Measurements from ENCODE around the gene CRK.

The CRK gene

DNA sequence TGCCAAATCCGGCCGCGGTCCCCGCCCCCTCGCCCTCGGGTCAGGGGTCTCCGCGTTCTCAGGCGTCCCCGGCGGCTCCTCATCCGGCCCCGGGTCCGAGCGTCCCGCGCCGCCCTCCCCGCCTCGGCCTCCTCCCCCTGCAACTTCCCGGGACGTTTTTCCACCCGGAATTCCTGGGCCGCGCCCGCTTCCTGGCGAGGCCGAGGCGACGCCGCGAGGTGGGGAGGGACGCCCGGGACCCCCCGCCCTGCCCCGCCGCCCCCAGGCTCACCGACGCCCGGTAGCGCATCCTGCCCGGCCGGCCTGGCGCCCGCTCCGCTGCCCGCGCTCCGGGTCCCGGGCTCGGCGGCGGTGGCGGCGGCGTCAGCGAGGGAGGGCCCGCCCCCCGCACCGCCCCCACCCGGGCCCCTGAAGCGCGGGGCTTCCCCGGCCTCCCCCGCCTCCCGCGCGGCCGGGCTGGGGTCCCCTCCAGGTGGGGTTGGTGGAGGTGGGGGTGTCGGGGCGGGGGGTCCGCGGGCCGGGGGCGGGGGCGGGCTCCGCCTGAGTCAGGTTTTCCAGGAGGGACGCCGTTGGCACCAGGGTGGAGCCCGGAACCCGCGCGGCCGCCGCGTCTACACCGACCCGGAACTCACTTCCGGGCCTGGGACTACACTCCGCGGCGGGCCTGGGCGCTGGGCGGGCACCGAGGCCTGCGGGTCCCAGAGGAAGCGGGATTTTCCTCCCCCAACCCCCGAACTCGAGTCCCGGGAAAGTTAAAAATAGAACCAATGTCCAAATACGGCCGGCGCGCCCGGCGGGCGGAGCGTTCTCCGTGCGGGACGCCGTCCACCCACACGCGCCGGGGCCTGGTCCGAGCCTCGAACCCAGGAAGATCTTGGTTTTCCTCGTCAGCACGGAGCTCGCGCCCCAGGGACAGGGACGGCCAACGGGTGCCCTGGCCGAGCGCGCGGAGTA, 29.7 kb upstream of the CRK start:
- no peak for DNase-seq (ENCODE audit: low read depth)

GRCh38 chr17:1484676-1485422, 28.8 kb upstream of the CRK start:
- DNase-seq (ENCODE audit: low read depth): no peak

- no peak for DNase-seq (ENCODE audit: low read depth)
Measured at GRCh38 chr17:1484060-1484535, 28.1 kb upstream of the CRK start.

- no peak for DNase-seq (ENCODE audit: low read depth)
Measured at GRCh38 chr17:1482680-1483079, 26.6 kb upstream of the CRK start.

DNA sequence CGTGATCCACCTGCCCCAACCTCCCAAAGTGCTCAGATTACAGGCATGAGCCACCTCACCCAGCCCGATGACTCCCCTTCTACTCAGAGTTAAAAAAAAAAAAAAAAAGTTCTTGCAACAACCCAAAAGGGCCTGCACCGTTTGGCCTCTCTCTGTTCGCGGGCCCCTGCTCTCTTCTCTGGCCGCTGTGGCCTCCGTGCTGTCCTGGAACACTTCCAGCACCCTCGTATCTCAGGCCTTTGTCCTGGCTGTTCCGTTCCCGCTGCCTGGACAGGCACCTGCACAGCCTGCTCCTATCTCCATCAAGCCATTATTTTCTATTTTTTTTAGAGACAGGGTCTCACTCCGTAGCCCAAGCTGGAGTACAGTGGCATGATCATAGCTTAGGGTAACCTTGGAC, 25.7 kb upstream of the CRK start:
- DNase-seq (ENCODE audit: low read depth): no peak

DNA sequence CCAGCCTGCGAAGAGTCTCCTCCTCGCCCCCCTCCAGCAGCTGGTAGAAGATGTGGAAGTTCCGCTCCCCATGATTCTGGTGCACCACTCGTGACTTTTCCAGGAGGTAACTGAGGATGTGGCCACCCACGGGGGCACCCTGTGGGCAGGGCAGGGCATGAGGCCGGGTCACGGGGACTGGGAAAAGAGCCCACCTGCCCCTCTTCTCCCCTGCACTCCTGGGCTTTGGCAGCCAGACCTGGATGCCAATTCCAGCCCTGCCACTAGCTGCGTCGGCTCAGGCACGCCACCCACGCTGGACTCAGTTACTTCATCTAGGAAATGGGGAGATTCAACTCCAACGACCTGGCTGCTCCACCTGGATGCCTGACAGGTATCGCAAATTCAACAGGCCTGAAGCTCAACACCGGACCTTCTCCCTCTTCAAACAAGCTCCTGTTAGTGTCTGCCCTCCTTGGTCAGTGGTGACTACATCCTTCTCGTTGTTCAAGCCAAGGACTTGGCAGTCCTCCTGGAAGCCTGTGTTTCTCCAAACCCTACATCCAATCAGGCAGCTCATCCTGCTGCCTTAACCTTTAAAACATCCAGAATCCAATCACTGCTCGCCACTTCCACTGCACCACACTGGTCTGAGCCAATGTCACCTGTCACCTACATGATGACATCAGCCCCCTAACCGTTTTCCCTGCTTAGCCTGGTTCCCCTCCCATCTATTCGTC, 24.9 kb upstream of the CRK start:
- DNase-seq (ENCODE audit: low read depth): no peak

GRCh38 chr17:1478418-1478817, 22.4 kb upstream of the CRK start:
- no peak for DNase-seq (ENCODE audit: low read depth)

DNA sequence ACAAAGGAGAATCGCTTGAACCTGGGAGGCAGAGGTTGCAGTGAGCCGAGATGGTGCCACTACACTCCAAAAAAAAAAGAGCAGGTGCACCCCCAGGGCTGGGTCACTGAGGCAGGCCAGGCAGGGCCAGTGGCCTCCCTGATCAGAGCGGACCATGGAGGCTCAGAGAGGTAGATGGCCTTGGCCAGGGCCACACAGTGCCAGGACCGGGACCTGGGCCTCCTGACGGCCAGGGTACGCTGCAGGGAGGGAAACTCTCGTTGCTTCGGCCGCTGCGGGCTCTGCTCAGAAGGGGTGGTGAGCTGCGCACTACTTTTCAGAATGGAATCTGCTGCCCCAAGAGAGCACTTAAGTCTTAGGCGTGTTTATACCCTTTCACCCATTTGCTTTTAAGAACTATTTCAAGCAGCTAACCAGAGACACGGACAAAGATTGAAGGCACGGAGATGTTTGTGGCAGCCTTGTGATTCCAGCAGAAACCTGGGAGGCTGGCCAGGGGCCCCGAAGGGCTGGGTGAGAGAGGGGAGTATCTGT, 19.4 kb upstream of the CRK start:
- DNase-seq (ENCODE audit: low read depth): no peak

DNA sequence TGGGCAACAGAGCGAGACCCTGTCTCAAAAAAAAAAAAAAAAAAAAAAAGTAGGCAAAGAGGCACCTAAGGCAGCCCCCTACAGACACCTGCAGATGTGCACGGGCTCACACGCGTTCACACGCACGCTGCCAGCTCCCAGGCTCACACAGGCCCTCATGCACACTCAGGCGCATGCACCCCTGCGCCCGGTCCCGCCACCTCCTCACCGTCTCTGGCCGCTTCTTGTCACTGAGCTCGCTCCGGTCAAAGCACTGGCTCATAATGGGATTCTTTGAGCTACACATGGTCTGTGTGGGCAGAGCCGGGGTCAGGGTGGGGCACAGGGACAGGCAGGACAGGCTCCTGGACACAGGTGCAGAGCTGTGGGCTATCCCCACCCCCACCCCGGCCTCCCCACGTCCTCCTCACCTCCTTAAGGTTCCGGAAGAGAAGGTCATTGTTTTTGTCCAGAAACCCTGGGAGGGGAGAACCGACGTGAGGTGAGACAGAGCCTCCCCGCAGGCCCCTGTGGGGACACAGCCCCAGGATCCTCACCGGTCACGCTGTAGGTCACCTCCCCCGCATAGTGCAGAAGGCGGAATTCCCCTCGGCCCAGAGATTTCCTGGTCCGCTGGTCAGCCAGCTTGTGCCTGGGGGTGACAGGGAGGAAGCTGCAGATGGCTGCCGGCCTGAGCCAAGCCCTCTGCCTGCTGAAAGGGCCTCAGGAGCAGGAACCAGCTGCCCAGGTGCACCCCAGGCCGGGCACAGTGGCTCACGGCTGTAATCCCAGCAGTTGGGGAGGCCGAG, 18.6 kb upstream of the CRK start:
- DNase-seq (ENCODE audit: low read depth): no peak

DNA sequence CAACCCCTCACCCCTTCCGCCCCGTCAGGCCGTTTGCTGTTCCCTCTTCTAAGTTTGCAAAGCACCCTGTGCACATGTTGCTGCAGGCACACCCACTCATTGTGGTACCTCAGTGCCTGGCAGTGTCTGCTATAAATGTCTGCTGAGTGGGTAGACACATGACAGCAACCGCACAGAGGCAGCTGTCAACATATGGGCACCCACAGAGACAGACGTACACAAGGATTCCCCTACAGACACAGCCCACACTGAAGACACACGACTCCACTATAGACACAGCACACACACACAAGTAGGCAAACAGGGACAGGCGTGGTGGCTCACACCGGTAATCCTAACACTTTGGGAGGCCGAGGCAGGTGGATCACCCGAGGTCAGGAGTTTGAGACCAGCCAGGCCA, 17.8 kb upstream of the CRK start:
- no peak for DNase-seq (ENCODE audit: low read depth)

- DNase-seq (ENCODE audit: low read depth): no peak
Measured at GRCh38 chr17:1473170-1473569, 17.1 kb upstream of the CRK start.

- no peak for DNase-seq (ENCODE audit: low read depth)
Measured at GRCh38 chr17:1471911-1472821, 16.1 kb upstream of the CRK start.

DNA sequence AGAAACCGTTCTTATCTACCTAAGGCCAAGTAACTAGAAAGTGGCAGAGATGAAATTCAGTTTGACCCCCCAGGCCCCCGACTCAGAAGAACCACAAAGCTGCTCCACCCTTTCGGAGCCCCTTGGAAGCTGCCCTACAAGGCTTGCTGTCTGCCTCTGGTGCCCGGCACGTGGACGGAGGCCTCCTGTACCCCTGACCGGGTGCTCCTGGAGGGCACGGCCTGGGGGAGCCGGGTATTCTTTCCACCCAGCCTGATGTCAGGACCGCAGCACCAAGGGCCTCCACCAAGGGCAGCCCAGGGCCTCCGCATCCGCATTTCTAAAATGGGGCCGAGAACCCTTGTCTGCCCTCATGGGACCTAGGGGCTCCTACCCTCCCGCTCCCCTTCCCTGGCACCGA, 15.5 kb upstream of the CRK start:
- DNase-seq (ENCODE audit: low read depth): no peak

DNA sequence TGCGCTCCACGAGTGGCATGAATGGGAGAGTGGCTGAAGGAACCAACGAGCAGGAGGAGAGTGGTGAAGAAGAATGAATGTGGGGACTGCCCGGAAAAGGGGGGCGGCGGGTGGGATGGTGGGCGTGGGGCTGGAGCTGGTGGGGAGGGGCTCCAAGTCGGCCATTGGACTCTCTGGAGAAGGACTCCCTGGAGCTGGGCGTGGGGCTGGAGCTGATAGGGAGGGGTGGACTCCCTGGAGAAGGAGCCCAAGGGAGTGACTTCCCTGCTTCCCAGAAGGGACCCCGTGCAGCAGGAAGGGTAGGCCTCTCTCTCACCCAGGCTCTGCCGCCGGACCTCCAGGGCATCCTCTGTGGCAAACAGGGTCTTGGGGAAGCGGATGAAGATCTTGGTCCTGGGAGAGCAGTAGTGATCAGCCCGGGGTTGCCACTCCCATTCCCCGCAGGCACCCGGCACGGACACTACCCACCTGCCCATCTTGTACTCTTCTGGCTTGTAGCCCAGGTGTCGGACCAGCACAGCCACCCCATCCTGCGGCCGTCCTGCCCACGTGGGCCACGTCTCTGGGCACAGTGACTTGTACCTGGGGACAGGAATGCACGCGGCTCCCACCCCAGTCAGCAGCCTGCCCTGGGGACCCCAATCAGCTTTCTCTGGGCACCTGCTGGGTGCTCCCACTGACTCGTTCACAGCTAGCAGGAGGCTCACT, 14.9 kb upstream of the CRK start:
- DNase-seq (ENCODE audit: low read depth): no peak

DNA sequence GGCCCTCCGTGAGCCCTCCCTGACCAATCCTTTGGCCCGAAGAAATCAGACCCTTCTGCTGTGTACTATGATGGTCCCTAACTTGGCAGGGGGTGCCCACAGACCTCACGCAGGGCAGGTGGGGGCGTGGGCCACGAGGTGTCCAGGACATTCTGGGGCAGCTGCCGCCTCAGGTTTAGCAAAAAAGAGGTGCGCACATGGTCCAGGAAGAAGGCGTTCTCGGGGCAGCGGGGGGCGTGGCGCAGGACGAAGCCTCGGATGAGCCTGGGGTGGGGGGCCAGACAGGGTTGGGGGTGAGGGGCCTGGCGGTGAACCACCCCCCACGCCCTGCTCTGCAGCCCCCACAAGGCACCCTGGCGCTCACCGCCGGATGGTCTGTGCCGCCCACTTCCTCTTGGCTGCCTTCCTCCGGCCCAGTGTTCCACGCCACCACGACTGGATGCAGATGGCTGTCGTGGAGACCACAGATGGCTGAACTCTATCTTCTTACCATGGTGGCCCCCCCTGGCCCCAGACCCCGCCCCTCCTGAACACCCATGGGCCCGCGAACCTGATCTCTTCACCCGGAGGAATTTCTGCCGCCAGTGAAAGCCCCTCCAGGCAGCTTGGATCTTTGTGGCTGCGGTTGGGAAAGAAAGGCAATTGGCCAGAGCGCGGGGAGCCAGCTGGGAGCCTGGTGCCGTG, 14.2 kb upstream of the CRK start:
- no peak for DNase-seq (ENCODE audit: low read depth)

DNA sequence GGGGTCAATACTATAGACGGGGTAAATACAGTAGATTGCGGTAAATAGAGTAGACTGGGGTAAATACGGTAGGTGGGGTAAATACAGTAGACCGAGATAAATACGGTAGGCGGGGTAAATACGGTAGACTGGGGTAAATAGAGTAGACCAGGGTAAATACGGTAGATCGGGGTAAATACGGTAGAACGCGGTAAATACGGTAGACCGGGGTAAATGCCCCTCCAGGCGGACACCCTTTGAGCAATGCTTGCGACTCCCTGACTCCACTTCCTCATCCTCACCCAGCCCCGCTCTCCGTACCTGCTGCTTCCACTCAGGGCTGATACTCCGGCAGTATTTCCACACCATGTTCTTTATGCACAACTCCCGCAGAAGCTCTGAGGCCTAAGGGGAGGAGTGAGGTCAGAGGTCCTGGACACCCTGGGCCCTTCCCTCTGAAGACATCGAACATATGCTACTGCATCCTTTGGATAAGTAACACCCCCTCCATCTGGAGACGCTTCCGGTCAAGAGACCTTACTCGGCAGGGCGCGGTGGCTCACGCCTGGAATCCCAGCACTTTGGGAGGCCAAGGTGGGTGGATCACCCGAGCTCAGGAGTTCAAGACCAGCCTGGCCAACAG, 13.3 kb upstream of the CRK start:
- no peak for DNase-seq (ENCODE audit: low read depth)

GRCh38 chr17:1467898-1468492, 12.0 kb upstream of the CRK start:
- DNase-seq (ENCODE audit: low read depth): no peak

GRCh38 chr17:1467258-1467657, 11.2 kb upstream of the CRK start:
- no peak for DNase-seq (ENCODE audit: low read depth)

All from CMK (cell line).